IMR-90 (cell line): ENCODE results near the gene LCE1F.

Experiments used
- BHLHE40 ChIP-seq: fragments of 150-350 bp; IDR thresholded peaks from 2 replicates; pipeline ENCODE4 v1.6.1; 2016; ENCODE audit warnings: mild to moderate bottlenecking, low read depth, low read length
- CEBPB ChIP-seq: IDR thresholded peaks from 2 replicates; pipeline ENCODE4 v1.6.1; 2012; ENCODE audit warnings: low read depth, low read length, improper control_type of control experiment
- CTCF ChIP-seq: conservative IDR thresholded peaks from 2 replicates; pipeline ENCODE4 v1.5.1; 2012; ENCODE audit warnings: mild to moderate bottlenecking, low read depth, low read length, improper control_type of control experiment
- MAFK ChIP-seq: IDR thresholded peaks from 2 replicates; pipeline ENCODE4 v1.6.1; 2012; ENCODE audit warnings: low read depth, low read length, improper control_type of control experiment
- MAZ ChIP-seq: IDR thresholded peaks from 2 replicates; pipeline ENCODE4 v1.6.1; 2012; ENCODE audit warnings: low read depth, mild to moderate bottlenecking, low read length, improper control_type of control experiment, moderate library complexity, borderline replicate concordance
- POLR2A ChIP-seq: IDR thresholded peaks from 2 replicates; pipeline ENCODE4 v1.6.1; 2012; ENCODE audit warnings: mild to moderate bottlenecking, low read depth, low read length
- RAD21 ChIP-seq: IDR thresholded peaks from 2 replicates; pipeline ENCODE4 v1.6.1; 2012; ENCODE audit warnings: low read length, improper control_type of control experiment
- SMC3 ChIP-seq: fragments of 150-350 bp; IDR thresholded peaks from 2 replicates; pipeline ENCODE4 v1.6.1; 2016; ENCODE audit warnings: low read depth, mild to moderate bottlenecking, antibody characterized with exemption, low read length, moderate library complexity

GRCh38 chr1:152745289-152745704 lies 29.6 kb upstream of the LCE1F start:
- no peak for TF ChIP-seq MAZ
- no peak for TF ChIP-seq CTCF
- TF ChIP-seq POLR2A = no peak
- peak; percentile 73; the same call in 1 of the 2 replicates for TF ChIP-seq BHLHE40
- TF ChIP-seq RAD21 = no peak
- no peak for TF ChIP-seq SMC3
- no peak for TF ChIP-seq MAFK
- TF ChIP-seq CEBPB = peak; percentile 52; the same call in 1 of the 2 replicates
